Measurements from ENCODE around the gene BID.

The BID gene

DNA sequence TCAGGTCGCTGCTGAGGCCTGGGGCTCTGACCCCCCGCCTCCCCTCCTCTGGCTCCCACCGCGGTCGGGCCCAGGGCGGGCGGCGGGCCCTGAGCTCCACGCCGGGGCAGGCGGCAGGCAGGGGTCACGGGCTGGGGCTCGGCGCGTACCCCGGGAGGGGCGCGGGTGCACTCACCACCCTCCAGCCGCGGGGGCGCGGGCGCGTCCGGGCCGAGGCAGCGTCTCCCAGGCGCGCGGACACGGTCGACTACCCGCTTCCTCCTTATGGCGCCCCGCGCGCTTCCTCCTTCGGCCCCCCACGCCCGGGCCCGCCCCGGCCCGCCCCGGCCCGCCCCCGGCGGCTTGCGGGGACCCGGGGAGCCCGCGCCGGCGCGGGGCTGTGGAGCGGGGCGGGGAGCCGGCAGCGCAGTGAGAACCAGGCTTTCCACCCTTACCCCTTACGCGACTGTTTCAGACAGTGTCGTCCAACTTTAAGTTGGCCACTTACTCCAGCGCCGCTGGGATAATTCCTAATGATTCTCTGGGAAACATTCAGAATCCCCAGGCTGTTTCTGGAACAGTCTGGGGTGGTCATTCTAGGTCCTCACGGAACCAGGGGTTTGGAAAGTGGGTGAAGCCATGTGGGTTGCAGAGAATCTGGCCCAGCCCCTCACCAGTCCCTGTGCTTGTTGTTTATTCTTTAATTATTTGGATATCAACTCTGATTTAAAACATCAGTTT is at the start of gene BID:
Gene BID, minus strand, starts transcription at position 264 of the 720 bp plus-strand sequence. CDS start 24,353 bp downstream, outside the sequence.
- H3K27ac ChIP-seq, result peak within 1 kb of the TSS; percentile 100
- TF ChIP-seq, protein P1, sequence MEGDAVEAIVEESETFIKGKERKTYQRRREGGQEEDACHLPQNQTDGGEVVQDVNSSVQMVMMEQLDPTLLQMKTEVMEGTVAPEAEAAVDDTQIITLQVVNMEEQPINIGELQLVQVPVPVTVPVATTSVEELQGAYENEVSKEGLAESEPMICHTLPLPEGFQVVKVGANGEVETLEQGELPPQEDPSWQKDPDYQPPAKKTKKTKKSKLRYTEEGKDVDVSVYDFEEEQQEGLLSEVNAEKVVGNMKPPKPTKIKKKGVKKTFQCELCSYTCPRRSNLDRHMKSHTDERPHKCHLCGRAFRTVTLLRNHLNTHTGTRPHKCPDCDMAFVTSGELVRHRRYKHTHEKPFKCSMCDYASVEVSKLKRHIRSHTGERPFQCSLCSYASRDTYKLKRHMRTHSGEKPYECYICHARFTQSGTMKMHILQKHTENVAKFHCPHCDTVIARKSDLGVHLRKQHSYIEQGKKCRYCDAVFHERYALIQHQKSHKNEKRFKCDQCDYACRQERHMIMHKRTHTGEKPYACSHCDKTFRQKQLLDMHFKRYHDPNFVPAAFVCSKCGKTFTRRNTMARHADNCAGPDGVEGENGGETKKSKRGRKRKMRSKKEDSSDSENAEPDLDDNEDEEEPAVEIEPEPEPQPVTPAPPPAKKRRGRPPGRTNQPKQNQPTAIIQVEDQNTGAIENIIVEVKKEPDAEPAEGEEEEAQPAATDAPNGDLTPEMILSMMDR (IDR thresholded peaks at IDR 0.05), result no peak
- H3K9me3 ChIP-seq, result no peaks in the 10 kb centered on the region
- H3K4me1 ChIP-seq (ENCODE audit: control insufficient read depth in 1 of 2, insufficient read depth in 1 of 2, low read depth in 1 of 2, low read length in 1 of 2), result peaks cover 79 to 83% of the 10 kb centered on the region in 2 experiments
- H3K27me3 ChIP-seq, result no peaks in the 10 kb centered on the region
- peaks cover 22% of the 10 kb centered on the region for H3K36me3 ChIP-seq
- peak within 1 kb of the TSS; percentile 87 to 99 for H3K4me3 ChIP-seq (ENCODE audit: low read depth in 1 of 2, low read length in 1 of 2)

DNA sequence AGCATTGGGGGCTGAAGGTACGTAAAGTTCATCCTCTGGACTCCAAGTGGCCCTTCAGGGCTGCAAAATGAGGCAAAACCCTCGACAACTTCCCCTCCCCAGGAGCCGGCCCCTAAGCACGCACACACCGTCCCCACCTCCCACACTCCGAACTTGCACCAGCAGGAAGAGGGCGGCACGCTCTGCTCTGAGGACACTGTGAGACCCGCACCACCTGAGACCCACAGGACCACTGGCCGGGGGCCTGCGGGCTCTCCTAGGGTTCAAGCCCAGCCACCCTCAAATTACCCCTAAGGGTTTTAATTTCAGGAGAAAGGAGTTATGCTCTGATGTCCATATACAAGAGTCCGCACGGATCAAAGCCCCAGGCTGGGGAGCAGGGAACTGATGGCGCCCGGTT is 49.7 kb upstream of the BID start:
- no peak overlapping the region for H3K27ac ChIP-seq
- no peaks in the 10 kb centered on the region for H3K27me3 ChIP-seq
- no peaks in the 10 kb centered on the region for H3K36me3 ChIP-seq
- H3K4me3 ChIP-seq (ENCODE audit: low read depth in 1 of 2, low read length in 1 of 2), result no peak overlapping the region
- TF ChIP-seq, protein P1 (IDR thresholded peaks at IDR 0.05), result no peak
- H3K9me3 ChIP-seq, result no peaks in the 10 kb centered on the region
- H3K4me1 ChIP-seq (ENCODE audit: control insufficient read depth in 1 of 2, insufficient read depth in 1 of 2, low read depth in 1 of 2, low read length in 1 of 2), result no peaks in the 10 kb centered on the region

DNA sequence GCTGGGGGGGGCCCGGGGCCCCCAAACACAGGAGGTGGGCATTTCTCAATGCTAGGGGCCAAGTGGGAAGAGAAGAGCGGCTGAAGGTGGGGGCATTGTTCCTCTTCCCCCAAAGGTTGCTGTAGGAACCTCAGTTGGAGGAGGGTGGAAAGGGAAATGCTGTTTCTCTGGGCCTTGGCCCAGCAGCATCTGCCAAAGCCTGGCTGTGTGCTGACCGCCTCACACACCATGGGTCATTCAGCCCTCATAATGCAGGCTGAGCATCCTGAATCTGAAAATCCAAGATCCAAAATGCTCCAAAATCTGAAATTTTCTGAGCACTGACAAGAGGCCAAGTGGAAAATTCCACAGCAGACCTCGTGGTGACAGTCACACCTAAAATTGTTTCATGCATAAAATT is 49.0 kb upstream of the BID start:
- no peaks in the 10 kb centered on the region for H3K9me3 ChIP-seq
- no peaks in the 10 kb centered on the region for H3K36me3 ChIP-seq
- no peak overlapping the region for H3K4me3 ChIP-seq (ENCODE audit: low read depth in 1 of 2, low read length in 1 of 2)
- TF ChIP-seq, protein P1 (IDR thresholded peaks at IDR 0.05), result no peak
- no peaks in the 10 kb centered on the region for H3K4me1 ChIP-seq (ENCODE audit: control insufficient read depth in 1 of 2, insufficient read depth in 1 of 2, low read depth in 1 of 2, low read length in 1 of 2)
- no peaks in the 10 kb centered on the region for H3K27me3 ChIP-seq
- no peak overlapping the region for H3K27ac ChIP-seq

DNA sequence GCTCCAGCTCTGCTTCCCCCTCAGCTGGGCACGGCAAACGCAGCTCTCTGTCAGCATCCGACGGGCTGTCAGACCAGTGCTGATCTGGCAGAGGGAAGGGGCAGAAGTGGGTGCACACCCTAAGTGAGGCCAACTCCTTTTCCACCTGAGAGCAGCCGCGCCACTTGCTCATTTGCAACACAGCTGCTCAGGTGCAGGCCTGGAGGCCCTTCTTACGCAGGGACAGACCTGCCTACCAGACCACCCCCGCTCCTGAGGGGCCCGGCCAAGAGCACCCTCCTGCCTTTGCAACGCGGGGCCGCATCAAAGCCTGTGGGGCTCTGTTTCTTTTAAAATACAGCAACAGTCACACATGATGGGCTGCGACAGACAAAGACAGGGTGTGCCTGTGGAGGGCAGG is 47.8 kb upstream of the BID start:
- Histone ChIP-seq H3K9me3 (no peaks in the 10 kb centered on the region), H3K27ac (no peak overlapping the region), H3K4me1 (ENCODE audit: control insufficient read depth in 1 of 2, insufficient read depth in 1 of 2, low read depth in 1 of 2, low read length in 1 of 2) (no peaks in the 10 kb centered on the region), H3K4me3 (ENCODE audit: low read depth in 1 of 2, low read length in 1 of 2) (no peak overlapping the region), H3K36me3 (no peaks in the 10 kb centered on the region), H3K27me3 (no peaks in the 10 kb centered on the region)
- TF ChIP-seq, protein P1 (IDR thresholded peaks at IDR 0.05), result no peak

DNA sequence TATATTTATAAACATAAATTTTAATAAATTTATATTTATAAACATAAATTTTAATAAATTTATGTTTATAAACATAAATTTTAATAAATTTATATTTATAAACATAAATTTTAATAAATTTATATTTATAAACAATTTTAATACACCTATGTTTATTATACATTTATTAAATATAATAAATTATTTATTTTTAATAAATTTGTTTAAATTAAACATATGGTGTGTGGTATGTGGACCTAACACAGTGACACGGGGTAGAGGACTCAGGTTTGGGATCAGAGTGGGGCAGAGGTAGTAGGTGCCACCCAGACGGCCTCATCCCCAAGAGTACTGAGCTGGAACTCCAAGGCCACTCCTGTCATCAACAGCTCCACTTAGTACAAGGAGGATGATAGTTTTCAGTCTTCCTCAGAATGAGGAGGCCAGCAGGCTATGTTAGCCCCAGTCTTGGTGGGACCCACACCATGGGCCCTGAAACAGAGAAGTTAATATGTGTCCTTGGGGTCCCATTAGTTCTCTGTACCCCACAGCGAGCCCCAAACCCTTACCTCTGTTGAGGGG is 46.7 kb upstream of the BID start:
- Histone ChIP-seq H3K9me3 (no peaks in the 10 kb centered on the region), H3K4me3 (ENCODE audit: low read depth in 1 of 2, low read length in 1 of 2) (no peak overlapping the region), H3K4me1 (ENCODE audit: control insufficient read depth in 1 of 2, insufficient read depth in 1 of 2, low read depth in 1 of 2, low read length in 1 of 2) (no peaks in the 10 kb centered on the region), H3K27me3 (no peaks in the 10 kb centered on the region), H3K36me3 (no peaks in the 10 kb centered on the region), H3K27ac (no peak overlapping the region)
- TF ChIP-seq, protein P1 (IDR thresholded peaks at IDR 0.05), result no peak

Measured in neutrophil (primary cell).